SK-N-SH treated with all-trans-retinoic acid at 6 μM for 48 hours (cell line): ENCODE data around the gene PAPPA.

Source experiments
- ARNTL ChIP-seq: fragments of 450-650 bp; formaldehyde crosslinking; IDR thresholded peaks from 2 replicates; pipeline ENCODE4 v1.5.0; 2020; ENCODE audit warnings: low read depth, mild to moderate bottlenecking, moderate library complexity, borderline replicate concordance
- CSDC2 ChIP-seq: fragments of 250-450 bp; sonication (Bioruptor Pico); IDR thresholded peaks from 2 replicates; pipeline ENCODE4 v1.5.0; 2020; ENCODE audit warnings: mild to moderate bottlenecking, moderate library complexity
- ESRRG ChIP-seq: fragments of 250-450 bp; sonication (Bioruptor Pico); IDR thresholded peaks from 2 replicates; pipeline ENCODE4 v1.6.1; 2021; ENCODE audit warnings: mild to moderate bottlenecking
- ISL1 ChIP-seq: fragments of 250-450 bp; sonication (Bioruptor Pico); IDR thresholded peaks from 2 replicates; pipeline ENCODE4 v2.1.2; 2022; ENCODE audit warnings: mild to moderate bottlenecking, moderate library complexity
- OSR1 ChIP-seq: fragments of 250-450 bp; sonication (Bioruptor Pico); IDR thresholded peaks from 2 replicates; pipeline ENCODE4 v1.8.0; 2022; ENCODE audit warnings: moderate library complexity, mild to moderate bottlenecking, inconsistent platforms
- RARB ChIP-seq: fragments of 250-450 bp; sonication (Bioruptor Pico); IDR thresholded peaks from 2 replicates; pipeline ENCODE4 v1.8.0; 2021; ENCODE audit warnings: mild to moderate bottlenecking, moderate library complexity
- TCF4 ChIP-seq: fragments of 250-450 bp; sonication (Bioruptor Pico); IDR thresholded peaks from 2 replicates; pipeline ENCODE4 v1.8.0; 2021; ENCODE audit warnings: mild to moderate bottlenecking, moderate library complexity, borderline replicate concordance
- ZC3H10 ChIP-seq: fragments of 250-450 bp; sonication (Bioruptor Pico); IDR thresholded peaks from 2 replicates; pipeline ENCODE4 v1.5.1; 2021; ENCODE audit warnings: mild to moderate bottlenecking, moderate library complexity
- ZFP30 ChIP-seq: fragments of 450-650 bp; formaldehyde crosslinking; IDR thresholded peaks from 2 replicates; pipeline ENCODE4 v1.5.0; 2022; ENCODE audit warnings: mild to moderate bottlenecking, moderate library complexity
- ZNF70 ChIP-seq: fragments of 450-650 bp; formaldehyde crosslinking; IDR thresholded peaks from 2 replicates; pipeline ENCODE4 v1.5.0; 2020; ENCODE audit warnings: mild to moderate bottlenecking, moderate library complexity
- ZNF8 ChIP-seq: fragments of 450-650 bp; formaldehyde crosslinking; IDR thresholded peaks from 2 replicates; pipeline ENCODE4 v1.5.0; 2020; ENCODE audit warnings: mild to moderate bottlenecking, moderate library complexity
- TF ChIP-seq, protein P1 (sequence below): fragments of 250-450 bp; sonication (Bioruptor Pico); IDR thresholded peaks from 2 replicates; pipeline ENCODE4 v1.8.0; 2020; ENCODE audit warnings: mild to moderate bottlenecking, moderate library complexity, borderline replicate concordance
- TF ChIP-seq, protein P2 (sequence below): fragments of 250-450 bp; sonication (Bioruptor Pico); IDR thresholded peaks from 2 replicates; pipeline ENCODE4 v1.5.1; 2020; ENCODE audit warnings: low read depth, mild to moderate bottlenecking, moderate library complexity

DNA sequence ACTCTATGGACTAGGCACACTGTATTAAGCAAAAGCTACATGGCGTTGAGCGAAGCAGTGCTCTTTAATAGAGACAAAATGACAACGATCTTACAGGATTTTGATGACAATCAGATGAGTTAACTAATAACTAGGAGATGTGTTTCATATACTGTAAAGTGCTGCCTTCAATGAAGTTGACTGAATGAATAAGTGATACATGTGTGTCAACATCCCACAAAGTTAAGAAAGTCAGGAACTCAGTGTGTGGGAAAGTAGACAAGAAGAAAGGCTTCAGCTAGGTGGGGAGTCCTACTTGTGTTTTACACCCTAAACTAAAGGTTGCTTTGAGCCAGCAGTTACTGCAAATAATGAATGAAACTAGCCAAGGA is 79.6 kb downstream of the PAPPA start:
- TF ChIP-seq ZC3H10 (CRISPR knock-in tag) (no peak), ZFP30 (CRISPR knock-in tag) (no peak), TCF4 (CRISPR knock-in tag) (no peak), ESRRG (CRISPR knock-in tag) (no peak), CSDC2 (no peak), OSR1 (CRISPR knock-in tag) (no peak), ISL1 (no peak), ARNTL (CRISPR knock-in tag) (no peak), ZNF8 (CRISPR knock-in tag) (no peak), ZNF70 (CRISPR knock-in tag) (no peak), RARB (no peak)
- TF ChIP-seq, protein P1, sequence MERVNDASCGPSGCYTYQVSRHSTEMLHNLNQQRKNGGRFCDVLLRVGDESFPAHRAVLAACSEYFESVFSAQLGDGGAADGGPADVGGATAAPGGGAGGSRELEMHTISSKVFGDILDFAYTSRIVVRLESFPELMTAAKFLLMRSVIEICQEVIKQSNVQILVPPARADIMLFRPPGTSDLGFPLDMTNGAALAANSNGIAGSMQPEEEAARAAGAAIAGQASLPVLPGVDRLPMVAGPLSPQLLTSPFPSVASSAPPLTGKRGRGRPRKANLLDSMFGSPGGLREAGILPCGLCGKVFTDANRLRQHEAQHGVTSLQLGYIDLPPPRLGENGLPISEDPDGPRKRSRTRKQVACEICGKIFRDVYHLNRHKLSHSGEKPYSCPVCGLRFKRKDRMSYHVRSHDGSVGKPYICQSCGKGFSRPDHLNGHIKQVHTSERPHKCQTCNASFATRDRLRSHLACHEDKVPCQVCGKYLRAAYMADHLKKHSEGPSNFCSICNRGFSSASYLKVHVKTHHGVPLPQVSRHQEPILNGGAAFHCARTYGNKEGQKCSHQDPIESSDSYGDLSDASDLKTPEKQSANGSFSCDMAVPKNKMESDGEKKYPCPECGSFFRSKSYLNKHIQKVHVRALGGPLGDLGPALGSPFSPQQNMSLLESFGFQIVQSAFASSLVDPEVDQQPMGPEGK = no peak
- TF ChIP-seq, protein P2, sequence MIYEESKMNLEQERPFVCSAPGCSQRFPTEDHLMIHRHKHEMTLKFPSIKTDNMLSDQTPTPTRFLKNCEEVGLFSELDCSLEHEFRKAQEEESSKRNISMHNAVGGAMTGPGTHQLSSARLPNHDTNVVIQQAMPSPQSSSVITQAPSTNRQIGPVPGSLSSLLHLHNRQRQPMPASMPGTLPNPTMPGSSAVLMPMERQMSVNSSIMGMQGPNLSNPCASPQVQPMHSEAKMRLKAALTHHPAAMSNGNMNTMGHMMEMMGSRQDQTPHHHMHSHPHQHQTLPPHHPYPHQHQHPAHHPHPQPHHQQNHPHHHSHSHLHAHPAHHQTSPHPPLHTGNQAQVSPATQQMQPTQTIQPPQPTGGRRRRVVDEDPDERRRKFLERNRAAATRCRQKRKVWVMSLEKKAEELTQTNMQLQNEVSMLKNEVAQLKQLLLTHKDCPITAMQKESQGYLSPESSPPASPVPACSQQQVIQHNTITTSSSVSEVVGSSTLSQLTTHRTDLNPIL (CRISPR knock-in tag) = no peak
